ENCODE data around the gene ZBTB18.

The ZBTB18 gene

GRCh38 chr1:244094880-244095528 is 43.9 kb downstream of the ZBTB18 start:
- TF ChIP-seq MAX (IDR thresholded peaks at IDR 0.05; ENCODE audit: low read depth, low read length) (no peak), MYC (IDR thresholded peaks at IDR 0.05; ENCODE audit: low read depth, low read length) (no peak), POLR2A (IDR thresholded peaks at IDR 0.05; ENCODE audit: extremely low read depth, insufficient read length) (no peak)
- TF ChIP-seq, protein P1, sequence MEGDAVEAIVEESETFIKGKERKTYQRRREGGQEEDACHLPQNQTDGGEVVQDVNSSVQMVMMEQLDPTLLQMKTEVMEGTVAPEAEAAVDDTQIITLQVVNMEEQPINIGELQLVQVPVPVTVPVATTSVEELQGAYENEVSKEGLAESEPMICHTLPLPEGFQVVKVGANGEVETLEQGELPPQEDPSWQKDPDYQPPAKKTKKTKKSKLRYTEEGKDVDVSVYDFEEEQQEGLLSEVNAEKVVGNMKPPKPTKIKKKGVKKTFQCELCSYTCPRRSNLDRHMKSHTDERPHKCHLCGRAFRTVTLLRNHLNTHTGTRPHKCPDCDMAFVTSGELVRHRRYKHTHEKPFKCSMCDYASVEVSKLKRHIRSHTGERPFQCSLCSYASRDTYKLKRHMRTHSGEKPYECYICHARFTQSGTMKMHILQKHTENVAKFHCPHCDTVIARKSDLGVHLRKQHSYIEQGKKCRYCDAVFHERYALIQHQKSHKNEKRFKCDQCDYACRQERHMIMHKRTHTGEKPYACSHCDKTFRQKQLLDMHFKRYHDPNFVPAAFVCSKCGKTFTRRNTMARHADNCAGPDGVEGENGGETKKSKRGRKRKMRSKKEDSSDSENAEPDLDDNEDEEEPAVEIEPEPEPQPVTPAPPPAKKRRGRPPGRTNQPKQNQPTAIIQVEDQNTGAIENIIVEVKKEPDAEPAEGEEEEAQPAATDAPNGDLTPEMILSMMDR (IDR thresholded peaks at IDR 0.05; ENCODE audit: low read depth, low read length), result no peak
- H3K4me3 ChIP-seq (ENCODE audit: low read depth, low read length), result no peak overlapping the region
- no peak for DNase-seq (ENCODE audit: low read depth)

GRCh38 chr1:244095529-244095911 is 44.4 kb downstream of the ZBTB18 start:
- H3K4me3 ChIP-seq (ENCODE audit: low read depth, low read length), result no peak overlapping the region
- no peak for TF ChIP-seq MYC (IDR thresholded peaks at IDR 0.05; ENCODE audit: low read depth, low read length)
- TF ChIP-seq POLR2A (IDR thresholded peaks at IDR 0.05; ENCODE audit: extremely low read depth, insufficient read length), result no peak
- TF ChIP-seq MAX (IDR thresholded peaks at IDR 0.05; ENCODE audit: low read depth, low read length), result no peak
- TF ChIP-seq, protein P1 (IDR thresholded peaks at IDR 0.05; ENCODE audit: low read depth, low read length), result no peak
- DNase-seq (ENCODE audit: low read depth), result no peak

DNA sequence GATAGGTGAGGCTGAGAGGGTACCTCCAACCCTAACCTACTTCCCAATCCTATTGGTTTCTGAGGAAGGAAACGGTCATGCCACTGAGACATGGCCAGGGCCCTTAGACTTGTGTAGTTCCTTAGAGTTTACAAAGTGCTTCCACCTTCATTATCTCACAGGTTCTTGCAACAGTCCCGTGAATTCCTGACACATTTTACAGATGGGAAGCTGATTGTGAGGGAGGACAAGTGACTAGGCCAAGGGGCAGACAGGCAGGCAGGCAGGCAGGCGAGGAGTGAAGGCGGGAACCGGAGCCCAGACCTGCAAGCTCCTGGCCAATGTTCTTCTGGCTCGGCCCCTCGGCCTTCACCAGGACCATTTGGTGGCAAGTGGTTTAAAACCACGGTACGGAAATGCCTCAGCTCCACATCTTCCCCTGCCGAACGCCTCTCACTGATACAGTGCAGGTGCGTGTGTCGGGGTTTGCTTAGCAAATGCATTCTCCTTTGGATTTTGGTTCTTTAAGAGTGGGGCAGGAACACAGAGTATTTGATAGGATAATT is 45.1 kb downstream of the ZBTB18 start:
- TF ChIP-seq POLR2A (IDR thresholded peaks at IDR 0.05; ENCODE audit: extremely low read depth, insufficient read length), result no peak
- no peak for TF ChIP-seq MAX (IDR thresholded peaks at IDR 0.05; ENCODE audit: low read depth, low read length)
- TF ChIP-seq, protein P1 (IDR thresholded peaks at IDR 0.05; ENCODE audit: low read depth, low read length), result no peak
- no peak for TF ChIP-seq MYC (IDR thresholded peaks at IDR 0.05; ENCODE audit: low read depth, low read length)
- no peak for DNase-seq (ENCODE audit: low read depth)

DNA sequence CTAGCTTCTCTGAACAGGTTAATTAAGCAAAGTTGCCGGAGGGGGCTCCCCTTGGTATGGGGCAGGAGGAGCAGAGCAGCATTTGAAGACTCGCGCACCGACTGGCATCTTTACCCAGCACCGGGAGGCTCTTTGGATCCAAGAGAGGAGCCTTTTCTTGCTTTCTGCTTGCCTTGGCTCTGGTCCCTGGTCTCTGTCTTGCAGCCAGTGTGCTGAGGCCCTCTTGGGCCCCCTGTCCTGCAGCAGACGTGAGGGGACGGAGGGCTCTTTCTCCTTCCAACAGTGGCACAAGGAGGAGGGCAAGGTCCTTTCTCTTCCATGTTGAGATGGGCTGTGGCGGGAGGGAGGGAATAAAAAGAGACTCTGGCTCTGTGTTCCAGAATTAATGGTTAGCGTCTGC is 45.6 kb downstream of the ZBTB18 start:
- TF ChIP-seq MAX (IDR thresholded peaks at IDR 0.05; ENCODE audit: low read depth, low read length) (no peak), POLR2A (IDR thresholded peaks at IDR 0.05; ENCODE audit: extremely low read depth, insufficient read length) (no peak), MYC (IDR thresholded peaks at IDR 0.05; ENCODE audit: low read depth, low read length) (no peak)
- TF ChIP-seq, protein P1 (IDR thresholded peaks at IDR 0.05; ENCODE audit: low read depth, low read length), result no peak
- no peak overlapping the region for H3K4me3 ChIP-seq (ENCODE audit: low read depth, low read length)
- DNase-seq (ENCODE audit: low read depth), result no peak

More for the DNA sequence above, 45.1 kb downstream of the ZBTB18 start:
- no peak overlapping the region for H3K4me3 ChIP-seq (ENCODE audit: low read depth, low read length)

DNA sequence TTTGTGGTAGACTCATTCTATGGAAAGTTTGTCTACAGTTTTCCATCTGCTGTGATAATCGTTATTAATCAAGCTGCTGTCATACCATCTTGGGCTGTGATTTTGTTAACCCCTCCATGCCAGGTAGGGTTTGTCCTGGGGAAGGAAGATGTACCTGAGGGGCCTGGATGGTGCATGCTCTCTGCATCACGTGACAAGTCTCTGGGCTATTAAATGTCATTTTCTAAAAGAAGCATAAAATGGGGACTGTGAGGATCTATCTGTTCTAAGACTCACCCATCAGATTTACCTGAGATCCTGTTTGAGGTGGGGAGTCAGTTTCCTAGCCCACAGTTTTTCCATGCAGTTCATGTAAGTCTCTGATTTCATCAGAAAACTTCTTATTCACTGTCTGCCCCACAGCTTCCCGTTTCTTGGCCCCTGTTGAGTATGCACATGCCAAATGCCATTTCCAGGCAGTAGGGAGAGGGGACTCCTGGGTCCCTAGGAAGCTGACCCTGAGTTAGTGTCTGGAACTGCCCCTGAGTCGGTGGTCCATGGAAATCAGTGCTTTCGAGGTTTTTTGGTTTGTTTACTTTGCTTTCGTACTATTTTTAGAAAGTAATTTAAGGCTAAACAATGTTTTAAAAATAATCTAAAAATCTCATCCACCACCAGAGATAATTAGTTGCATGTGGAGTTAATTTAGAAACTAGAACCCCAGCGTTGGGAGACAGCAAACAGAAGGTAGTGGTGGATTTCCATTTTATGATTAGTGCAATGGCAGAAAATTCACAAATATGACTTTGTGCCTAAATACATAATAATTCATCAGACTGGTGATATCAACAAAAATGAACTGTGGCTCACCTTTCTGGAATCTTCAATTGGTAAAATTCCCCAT is 46.7 kb downstream of the ZBTB18 start:
- TF ChIP-seq MAX (IDR thresholded peaks at IDR 0.05; ENCODE audit: low read depth, low read length), result no peak
- DNase-seq (ENCODE audit: low read depth), result no peak

More for the DNA sequence above, 46.7 kb downstream of the ZBTB18 start:
- H3K4me3 ChIP-seq (ENCODE audit: low read depth, low read length), result no peak overlapping the region
